Activated effector memory CD4-positive, alpha-beta T cell treated with Interleukin-2 at 50 U/mL for 16 hours (primary cell): ENCODE results near the gene OR4X2.
"Not testable (repeated sequence)": the region's sequence is repeated elsewhere in the genome, so short reads cannot be mapped to it uniquely, and the experiment has no call there.

Experiments
- DNase-seq: peaks from one replicate; pipeline ENCODE4 v3.0.0-alpha.2; 2020

The OR4X2 gene

GRCh38 chr11:48244804-48245203, at the start of gene OR4X2:
Gene OR4X2, plus strand, starts transcription at chr11:48245104. Its CDS starts 0 bp downstream, at chr11:48245104.
- DNase-seq, result no peak

GRCh38 chr11:48207881-48208280, 37.0 kb upstream of the OR4X2 start:
- DNase-seq, result no peak

- DNase-seq, result no peak
These were observed 34.9 kb upstream of the OR4X2 start for GRCh38 chr11:48210052-48210451.

- no peak for DNase-seq
These were observed 28.4 kb upstream of the OR4X2 start, which contains the start of gene OR4B1 for GRCh38 chr11:48216510-48216909. Gene OR4B1, plus strand, starts transcription at chr11:48216810. Its CDS starts 0 bp downstream, at chr11:48216810.

GRCh38 chr11:48228761-48229160, 16.1 kb upstream of the OR4X2 start:
- no peak for DNase-seq

- DNase-seq, result not testable (repeated sequence)
These were observed 14.8 kb upstream of the OR4X2 start for GRCh38 chr11:48230057-48230456.

GRCh38 chr11:48237727-48238126, 7.2 kb upstream of the OR4X2 start:
- DNase-seq, result no peak

- DNase-seq, result no peak
These were observed 2.4 kb upstream of the OR4X2 start for GRCh38 chr11:48242501-48242900.

GRCh38 chr11:48248902-48249301, 4.0 kb downstream of the OR4X2 start:
- no peak for DNase-seq

- no peak for DNase-seq
These were observed 16.7 kb downstream of the OR4X2 start for GRCh38 chr11:48261600-48261999.

GRCh38 chr11:48263423-48263911, 18.6 kb downstream of the OR4X2 start, which contains the start of gene OR4X1:
Gene OR4X1, plus strand, starts transcription at chr11:48263861. Its CDS starts 0 bp downstream, at chr11:48263861.
- no peak for DNase-seq

GRCh38 chr11:48270621-48271020, 25.7 kb downstream of the OR4X2 start:
- no peak for DNase-seq

GRCh38 chr11:48272606-48273005, 27.7 kb downstream of the OR4X2 start:
- DNase-seq, result no peak
